HG02973 (cell line): ENCODE results near the gene NECTIN1.

Experiments used
- ATAC-seq: cut with Tn5 transposase; IDR thresholded peaks from one replicate; pipeline ENCODE4 v1.9.1; 2021; ENCODE audit warnings: moderate library complexity; ENCODE audit not compliant: unreplicated experiment

The NECTIN1 gene

DNA sequence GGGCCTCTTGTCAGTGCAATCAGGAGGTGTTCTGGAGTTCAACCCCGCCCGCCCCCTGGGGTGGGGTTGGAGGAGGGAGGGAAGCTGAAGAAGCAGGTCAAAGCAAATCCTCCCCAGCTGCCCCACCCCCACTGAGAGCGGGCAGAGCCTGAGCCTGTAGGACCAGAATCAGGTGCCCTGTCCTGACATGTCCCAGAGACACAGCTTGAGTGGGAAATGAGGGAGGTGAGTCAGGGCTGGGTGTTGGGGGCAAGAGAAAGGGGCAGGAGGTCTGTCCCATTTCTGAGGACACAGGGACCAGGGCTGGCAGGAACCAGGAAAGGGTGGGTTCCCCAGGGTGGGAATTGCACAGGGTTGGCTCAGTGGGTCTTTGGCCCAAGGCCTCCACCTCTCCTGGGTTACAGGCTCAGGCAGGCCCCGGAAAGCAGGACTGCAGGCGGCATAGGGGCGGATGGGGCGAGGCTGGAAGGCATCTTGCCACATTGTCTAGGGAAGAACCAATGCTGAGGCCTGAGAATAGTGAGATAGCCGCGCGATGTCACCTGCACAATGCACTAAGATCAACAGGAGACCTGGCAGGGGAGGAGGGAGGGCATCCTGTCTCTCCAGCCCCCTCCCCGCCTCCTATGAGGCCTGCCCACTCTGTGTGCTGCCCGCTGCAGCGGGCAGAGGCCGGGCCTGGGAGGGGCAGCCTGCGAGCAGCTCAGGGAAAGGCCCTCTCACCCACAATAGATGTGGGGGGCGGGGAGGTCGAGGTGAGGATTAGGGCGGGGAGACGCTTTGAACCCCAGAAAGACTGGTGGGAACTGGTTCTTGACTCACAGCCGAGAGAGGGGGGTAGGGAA is 32.4 kb downstream of the NECTIN1 start:
- ATAC-seq, result no peak

DNA sequence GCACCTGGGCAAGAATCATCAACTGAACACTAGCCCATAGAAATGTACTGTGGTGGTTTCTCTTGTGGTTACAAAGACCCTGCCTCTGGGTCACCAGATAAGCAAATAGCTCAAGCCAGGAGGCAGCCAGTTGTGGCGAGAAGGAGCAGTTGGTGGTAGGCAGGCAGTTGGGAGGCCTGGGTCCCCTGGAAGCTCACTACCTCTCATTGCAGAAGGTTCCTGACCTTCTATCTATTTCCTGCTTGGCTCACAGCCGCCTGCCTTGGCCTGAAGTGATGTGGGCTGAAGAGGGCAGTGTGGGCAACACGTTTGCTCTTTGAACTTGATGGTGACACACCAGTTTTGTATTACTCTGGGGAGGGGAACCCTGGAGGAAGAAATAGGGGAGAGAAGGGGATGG is 34.7 kb downstream of the NECTIN1 start:
- no peak for ATAC-seq

DNA sequence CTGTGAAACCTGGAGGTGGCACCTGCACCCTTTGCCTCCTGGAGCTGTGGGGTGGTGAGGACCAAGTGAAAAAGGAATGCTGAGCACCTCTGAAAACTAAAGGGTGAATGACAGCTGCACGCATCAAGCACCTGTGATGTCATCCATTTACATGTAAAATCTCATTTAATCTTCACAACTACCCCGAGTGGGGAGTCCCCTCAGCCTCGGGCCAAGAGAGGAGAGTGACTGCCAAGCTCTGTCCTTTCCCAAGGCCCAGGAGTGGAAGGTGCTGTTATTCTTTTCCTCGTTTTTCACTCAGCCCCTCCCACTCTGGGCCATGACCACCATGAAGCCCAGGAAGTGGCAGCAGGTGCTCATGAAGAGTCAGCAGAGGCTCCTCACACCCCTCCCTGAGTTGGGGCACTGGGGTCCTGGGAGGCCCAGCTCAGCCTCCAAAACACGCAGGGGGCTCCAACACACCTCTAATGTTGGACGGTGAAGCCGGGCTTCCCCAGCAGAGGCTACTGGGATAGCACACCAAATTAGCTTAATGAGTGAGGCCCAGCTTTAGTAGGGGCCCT is 35.7 kb downstream of the NECTIN1 start:
- no peak for ATAC-seq

DNA sequence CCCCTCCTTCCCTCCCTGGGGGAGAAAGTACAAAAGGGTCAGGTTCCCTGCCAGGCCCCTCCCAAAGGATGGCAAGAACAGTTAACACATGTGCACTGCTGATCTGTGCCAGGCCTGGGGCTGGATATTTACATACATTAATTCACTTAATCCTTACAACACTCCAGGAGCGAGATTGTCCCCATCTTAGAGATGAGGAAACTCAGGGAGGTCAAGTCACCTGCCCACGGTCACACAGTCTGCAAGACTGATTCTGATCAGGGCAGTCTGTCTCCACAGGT is 36.5 kb downstream of the NECTIN1 start:
- no peak for ATAC-seq

DNA sequence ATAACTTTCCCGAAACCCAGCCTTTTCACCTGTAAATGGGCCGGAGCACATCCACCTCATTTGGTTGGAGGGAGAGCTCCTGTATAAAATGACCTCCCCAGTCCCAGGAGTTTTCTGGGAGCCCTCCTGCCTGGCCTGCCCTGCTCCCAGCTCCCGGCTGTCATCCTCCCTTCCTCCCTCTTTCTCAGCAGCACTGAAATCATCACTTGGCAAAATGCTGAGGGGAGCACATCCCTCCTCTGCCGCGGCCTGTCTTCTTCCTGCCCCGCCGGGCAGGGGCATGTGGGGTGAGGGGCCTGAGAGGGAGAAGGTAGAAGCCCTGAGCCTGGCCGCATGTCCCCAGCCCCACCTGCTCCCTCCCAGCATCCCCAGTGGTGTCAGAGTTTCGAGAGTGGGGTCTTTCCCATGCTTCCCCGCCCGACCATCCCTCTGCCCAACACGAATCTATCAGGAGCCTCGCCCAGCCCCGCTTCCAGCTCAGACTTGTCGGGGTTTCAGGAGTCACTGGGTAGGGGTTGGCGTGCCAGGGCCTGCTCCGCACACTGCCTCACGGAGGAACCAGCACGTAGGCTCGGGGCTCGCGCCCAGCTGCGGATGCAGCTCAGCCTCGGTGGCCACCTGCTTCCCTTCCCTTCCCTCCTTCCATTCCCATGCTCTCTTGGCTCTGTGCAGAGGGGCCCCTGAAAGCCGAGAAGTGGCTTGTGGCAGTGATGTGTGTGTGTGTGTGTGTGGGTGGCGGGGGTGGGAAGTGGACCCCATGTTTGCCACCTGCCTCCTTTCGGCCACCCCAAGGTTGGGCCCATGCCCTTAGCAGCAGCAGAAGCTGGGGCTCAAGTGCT is 37.1 kb downstream of the NECTIN1 start:
- no peak for ATAC-seq

DNA sequence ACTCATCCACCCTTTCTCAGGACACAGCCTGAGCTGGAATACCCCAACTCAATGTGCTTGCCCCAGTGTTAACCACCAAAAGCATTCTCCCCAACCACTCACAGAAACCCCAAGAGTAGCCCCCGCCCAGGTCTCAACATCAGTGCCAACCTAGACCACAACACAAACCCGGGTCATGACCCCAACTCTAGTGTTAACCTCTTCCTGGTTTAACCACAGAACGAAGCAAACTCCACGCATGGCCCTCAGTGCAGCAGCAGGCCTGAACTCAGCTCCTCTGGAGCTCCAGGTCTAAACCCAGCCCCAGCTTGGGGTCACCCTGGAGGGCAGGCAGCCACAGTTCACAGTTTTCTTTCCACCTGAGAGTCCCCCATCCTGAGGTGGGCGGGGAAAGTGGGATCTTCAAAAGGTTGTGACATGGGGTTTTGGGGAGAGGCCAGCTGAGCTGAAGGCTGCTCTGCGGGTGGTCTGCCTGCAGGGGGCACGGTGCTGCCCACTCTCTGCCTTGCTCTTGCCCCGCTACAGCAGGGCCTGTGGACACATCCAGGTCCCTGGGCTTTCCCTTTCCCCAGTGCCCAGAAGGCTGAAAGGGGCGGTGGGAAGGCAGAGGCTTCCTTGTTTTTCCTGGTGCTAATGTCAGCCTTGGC is 37.9 kb downstream of the NECTIN1 start:
- ATAC-seq, result no peak

DNA sequence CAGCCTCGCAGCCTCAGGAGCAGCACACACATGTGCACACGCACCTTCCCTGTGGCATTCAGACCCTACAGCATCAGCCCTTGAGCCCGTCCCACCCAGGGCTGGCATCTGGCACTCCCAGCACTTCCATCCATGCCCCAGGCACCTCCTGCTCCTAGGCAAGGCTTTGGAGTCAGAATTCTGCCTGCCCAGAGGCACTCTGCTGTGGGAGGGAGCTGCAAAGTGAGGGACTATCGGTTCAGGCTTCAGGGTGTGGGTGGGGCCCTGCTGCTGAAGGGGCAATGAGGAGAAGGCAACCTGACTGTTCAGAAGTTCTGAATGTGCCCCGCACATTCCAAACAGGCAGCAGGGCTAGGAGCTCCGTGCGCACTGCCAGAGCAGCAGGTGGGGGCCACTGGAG is 39.7 kb downstream of the NECTIN1 start:
- no peak for ATAC-seq

DNA sequence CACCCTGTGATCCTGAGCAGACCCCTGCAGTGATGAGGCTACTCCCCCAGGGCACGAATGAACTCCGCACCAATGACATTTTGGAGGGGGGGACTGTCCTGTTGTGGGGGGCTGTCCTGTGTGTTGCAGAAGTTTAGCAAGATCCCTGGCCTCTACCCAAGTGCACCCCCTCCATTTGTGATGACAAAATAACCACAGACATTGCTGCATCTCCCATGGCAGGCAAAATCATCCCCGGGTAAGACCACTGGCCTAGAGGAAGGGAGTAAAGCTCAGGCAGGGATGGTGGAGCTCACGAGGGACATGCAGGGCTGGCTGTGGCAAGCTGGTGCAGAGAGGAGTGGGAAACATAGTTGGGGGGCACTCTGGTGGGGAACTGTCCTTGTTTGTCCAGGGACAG is 40.6 kb downstream of the NECTIN1 start:
- no peak for ATAC-seq

DNA sequence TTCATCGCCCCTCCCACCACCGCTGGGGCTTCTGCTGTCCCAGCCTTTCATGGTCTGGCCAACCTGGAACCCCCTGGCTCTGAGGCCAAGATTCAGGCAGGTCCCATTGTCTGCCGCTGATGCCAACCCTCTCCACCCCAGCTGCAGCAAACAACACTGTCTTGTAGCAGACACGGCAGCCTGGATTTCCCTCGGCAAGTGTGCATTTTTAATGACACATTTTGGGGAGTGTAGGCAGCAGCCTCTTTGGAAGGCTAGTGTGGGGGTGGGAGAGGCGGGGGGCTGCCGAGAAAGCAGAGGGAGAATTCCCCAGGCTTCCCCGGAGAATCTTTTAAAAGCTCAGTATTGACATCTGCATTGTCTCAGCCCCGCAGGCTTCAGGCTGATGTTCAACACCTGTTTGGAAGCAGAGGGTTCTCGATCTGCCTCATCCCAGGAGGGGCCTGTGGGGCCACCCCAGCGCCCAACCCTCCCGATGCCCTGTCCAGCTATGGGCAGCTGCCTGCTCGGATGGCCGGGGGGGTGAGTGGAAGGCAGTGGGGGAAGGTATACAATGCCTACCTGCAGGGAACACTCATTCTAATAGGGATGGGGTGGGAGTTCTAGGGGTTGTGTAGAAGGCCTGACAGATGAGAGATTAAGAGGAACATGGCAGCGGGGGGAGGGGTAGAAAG is 41.5 kb downstream of the NECTIN1 start:
- no peak for ATAC-seq

DNA sequence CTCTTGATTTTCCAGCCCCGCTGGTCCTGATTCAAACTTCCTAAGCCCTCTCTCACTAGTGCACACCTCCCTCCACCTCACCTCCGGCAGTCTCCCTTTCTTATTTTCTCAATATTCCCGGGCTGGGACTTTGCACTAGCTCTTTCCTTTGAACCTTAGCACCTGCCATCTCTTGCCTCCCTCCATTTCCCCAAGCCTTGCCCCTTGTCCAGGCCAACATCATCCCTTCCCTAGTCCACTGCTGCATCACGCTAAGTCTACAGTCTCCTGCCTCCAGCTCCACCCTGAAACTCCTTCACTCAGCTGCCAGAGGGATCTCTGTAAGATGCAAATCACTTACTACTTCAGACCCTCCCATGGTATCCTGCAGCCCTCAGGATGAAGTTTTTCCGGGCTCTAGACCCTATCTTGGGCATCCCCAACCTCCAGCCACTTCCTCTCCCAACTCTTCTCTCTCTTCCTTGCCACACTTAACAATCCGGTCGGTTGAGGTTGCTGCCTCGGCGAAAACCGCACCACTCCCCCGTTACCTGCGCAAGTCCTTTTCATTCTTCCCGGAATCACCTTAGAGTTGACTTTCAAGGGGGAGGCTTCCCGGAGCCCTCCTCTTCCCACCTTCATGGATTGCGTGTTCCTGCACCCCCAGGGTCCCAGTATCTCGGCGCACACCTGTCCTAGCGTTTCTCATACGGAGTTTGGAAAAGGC is 42.7 kb downstream of the NECTIN1 start:
- ATAC-seq, result no peak

DNA sequence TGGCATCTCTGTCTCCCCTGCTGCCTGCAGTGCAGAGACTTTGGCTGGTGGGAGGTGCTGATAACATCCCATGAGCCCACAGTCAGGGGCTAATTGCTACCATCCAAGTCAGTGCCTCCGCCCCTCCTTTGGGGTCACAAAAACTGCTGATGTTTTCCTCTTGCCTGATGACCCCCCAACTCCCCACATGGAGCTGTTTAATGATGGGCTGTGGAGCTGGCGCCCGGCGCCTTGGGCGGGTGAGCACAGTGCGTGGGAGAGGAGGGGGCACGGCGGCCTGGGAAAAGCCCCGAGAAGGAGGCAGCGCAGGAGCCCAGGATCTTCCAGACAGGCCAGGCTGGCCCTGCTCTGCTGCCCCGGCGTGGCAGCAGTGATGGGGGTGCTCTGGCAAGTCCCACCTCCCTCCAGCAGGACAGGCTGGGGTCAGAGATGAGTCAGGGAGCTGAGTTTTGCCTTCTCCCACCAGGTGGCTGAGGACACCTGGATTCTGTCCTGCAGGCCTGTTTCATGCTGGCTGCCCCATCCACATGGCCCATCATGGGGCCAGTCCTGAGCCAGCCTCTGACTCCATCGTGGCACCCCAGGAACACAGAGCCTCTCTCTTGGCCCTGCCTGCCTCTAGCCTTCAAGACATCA is 43.8 kb downstream of the NECTIN1 start:
- no peak for ATAC-seq

DNA sequence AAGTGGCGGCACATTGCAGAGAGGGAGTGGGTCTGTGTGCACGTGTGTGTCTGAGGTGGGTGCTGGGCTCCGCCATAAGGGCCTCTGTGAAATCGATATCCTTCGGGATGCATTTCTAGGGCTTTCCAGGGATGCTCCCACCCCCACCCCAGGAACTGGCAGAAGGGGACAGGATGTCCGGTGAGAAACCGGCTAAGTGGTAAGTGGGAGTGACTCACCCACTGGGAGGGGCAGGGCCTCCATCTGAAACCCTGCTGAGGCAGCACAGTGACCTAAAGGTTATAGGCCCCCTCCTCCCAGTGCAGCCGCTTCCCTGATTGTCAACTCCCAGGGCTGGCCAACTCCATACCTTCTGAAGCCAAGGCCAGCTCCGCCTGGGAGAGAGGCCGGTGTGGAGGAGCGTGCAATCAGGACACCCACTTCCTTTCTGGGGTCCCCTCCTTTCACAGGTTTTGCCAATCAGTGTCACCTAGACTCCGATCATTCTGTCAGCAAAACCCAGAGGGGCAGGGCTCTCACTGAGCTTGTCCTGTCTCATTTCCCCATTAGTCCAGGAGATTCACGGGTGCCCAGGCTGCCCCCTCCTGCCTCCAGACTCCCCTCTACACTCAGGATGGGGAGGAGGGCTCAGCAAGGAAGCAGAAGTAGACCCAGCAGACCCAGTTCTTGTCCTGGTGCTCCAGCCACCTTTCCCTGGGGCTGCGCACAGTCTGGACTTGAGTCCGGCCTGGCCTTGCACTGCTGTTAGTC is 44.5 kb downstream of the NECTIN1 start:
- ATAC-seq, result no peak

DNA sequence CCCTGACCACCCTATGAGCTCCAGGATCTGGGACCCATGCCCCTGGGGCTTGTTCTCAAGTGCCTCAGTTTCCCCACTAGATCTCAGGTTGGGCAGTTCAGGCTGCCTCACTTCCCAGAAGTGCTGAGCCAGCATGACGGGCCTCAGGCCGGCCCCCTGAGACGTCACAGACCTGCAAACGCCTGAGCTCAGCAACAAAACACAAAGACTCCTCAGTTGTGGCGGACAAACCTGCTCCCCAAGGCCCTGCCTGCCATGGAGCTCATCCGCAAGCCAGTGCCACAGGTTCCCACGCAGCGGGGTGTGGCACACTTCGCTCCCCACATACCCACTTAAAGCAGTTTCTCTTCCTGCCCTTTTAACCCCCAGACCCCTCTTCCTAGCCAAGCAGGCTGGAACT is 45.2 kb downstream of the NECTIN1 start:
- ATAC-seq, result no peak

DNA sequence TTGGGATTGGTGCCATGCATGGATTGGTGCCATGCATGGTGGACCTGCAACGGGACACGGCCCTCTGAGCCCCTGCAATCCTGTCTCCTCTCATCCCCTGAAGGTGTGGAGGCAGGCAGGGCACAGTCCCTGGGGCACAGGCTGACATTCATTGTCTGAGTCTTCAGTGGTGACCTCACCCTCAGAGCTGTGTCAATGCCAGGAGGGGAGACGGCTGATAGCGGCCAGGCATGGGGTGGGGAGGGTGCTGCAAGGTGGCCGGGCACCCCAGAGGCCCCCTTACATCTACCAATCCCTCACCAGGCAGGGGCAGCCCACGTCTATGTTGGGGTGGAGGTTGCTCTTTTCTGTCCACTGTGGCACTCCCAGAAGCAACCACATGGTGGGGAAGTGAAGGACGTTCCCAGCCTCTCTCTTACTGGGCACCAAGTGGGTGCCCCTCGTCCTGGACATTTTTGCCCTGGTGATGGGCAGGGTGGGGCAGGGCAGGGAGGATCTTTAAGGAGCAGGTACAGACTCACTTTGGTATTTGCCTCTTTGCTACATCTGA is 47.6 kb downstream of the NECTIN1 start:
- ATAC-seq, result no peak

DNA sequence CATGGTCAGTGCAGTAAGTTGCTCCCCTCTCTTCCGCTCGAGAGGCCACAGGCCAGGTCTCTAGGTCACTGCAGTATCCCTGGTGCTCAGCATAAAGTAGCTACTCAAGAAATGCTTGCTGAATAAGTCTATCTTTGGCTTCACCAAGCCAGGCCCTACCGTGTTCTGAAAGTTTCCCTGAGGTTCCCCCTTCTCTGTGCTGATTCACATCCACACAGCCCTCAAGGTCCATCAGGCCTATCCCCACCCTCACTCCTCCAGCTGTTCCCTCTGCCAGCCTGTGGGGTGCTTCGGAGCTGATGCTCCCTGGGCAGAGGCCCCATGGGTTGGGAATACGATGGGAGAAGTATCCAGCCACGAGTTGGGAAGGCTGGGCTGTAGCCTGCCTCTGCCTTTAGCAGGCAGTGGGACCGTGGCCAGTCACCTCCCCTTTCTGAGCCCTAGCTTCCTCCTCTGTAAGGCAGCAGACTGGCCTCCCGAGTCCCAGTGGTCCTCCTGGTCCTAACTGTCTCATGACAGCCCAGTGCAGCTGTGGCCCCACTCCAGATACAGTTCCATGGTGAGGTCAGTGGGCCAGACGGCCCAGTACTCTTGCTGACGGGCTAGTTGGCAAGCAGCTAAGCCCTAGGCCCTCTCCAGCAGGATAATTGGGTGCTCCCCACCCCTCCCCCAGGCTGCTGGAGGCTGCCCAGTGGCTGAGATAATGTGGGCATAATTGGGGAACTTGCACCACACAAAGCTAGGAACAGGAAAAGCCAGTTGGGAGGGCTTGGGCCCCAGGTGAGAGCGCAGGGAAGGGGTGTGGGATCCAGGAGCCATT is 48.2 kb downstream of the NECTIN1 start:
- no peak for ATAC-seq

DNA sequence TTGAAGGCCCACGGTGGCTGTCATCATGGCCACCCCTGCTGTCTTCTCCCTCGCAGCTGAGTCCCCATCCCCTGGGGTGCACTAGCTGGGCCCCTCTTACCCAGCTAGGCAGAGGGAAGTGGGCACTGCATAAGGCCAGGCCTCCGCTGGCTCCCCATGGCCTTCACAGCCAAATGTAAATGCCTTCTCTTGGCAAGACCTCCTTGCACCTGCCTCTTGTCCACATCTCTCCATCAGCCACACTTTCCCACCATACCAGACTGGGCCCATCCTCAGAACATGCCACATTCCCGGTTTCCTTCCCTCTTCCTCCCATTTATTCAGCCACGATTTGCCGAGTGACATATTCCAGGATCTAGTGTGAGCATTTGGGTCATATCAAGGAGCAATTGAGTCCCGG is 49.7 kb downstream of the NECTIN1 start:
- ATAC-seq, result no peak

DNA sequence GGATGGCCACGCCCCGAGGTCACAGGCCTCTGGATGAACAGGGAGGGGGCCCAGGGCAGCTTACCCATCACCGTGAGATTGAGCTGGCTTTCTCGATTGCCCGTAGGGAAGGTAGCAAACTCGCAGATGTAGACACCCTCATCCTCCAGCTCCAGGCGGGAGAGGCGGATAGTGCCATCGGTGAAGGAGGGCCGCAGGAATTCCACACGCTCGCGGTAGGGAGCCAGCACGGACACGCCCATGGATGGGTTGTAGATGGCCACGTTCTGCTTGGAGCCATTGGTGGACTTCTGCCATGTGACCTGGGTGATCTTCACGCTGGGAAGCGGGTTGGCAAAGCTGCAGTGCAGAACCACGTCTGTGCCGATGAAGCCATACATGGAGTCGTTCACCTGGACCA is 50.6 kb downstream of the NECTIN1 start:
- no peak for ATAC-seq

DNA sequence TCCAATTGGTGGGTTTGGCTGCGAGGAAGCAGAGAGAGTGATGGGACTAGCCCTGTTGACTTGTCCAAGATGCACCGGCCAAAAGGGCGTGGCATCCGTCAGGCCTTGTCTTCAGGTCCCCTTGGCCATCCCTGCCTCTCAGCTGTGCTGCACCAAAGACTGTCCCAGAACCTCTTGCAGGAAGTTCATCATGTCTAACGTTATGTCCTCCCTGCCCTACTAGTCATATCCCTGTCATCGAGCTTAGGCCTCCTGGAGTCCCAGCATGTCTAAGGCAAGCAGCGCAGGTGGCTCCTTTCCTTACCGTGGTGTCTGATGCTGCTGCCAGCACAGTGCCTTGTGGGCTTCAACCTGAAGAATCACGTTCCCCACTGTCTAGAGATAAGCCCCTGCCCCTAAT is 51.2 kb downstream of the NECTIN1 start:
- ATAC-seq, result no peak
